DOHH2 (cell line): ENCODE results near the gene AIRE.
"Not testable (repeated sequence)": the region's sequence is repeated elsewhere in the genome, so short reads cannot be mapped to it uniquely, and the experiment has no call there.

Experiments
- H3F3A ChIP-seq: fragments of 200-600 bp; sonication (generic), shearing (Covaris generic); 2 replicates; pipeline ENCODE4 v1.6.0; 2016; ENCODE audit warnings: antibody characterized with exemption, mild to moderate bottlenecking; ENCODE audit not compliant: control insufficient read depth, insufficient read depth
- H3K27ac ChIP-seq: fragments of 200-600 bp; sonication (generic); 2 replicates; pipeline ENCODE4 v1.5.1; 2014; ENCODE audit warnings: low read depth, mild to moderate bottlenecking, low read length, moderate library complexity
- H3K27me3 ChIP-seq: fragments of 200-600 bp; sonication (generic); 2 replicates; pipeline ENCODE4 v1.6.1; 2014; ENCODE audit warnings: mild to moderate bottlenecking, low read length, mixed read lengths; ENCODE audit not compliant: control insufficient read depth
- H3K36me3 ChIP-seq: fragments of 200-600 bp; sonication (generic); 2 replicates; pipeline ENCODE4 v1.6.1; 2014; ENCODE audit warnings: mild to moderate bottlenecking, low read length, moderate library complexity, mixed read lengths; ENCODE audit not compliant: control insufficient read depth
- H3K4me1 ChIP-seq: fragments of 200-600 bp; sonication (generic); 2 replicates; pipeline ENCODE4 v1.6.1; 2014; ENCODE audit warnings: mild to moderate bottlenecking, low read length, mixed read lengths; ENCODE audit not compliant: control insufficient read depth
- H3K4me2 ChIP-seq: fragments of 200-600 bp; sonication (generic); 2 replicates; pipeline ENCODE4 v1.6.0; 2014; ENCODE audit warnings: mild to moderate bottlenecking, low read length, moderate library complexity
- H3K4me3 ChIP-seq: fragments of 200-600 bp; sonication (generic); 2 replicates; pipeline ENCODE4 v1.5.1; 2014; ENCODE audit warnings: mild to moderate bottlenecking, low read length, mixed read lengths
- H3K79me2 ChIP-seq: fragments of 200-600 bp; sonication (generic); 2 replicates; pipeline ENCODE4 v1.6.1; 2014; ENCODE audit warnings: mild to moderate bottlenecking, low read length, mixed read lengths; ENCODE audit not compliant: control insufficient read depth
- H3K9me2 ChIP-seq: fragments of 200-600 bp; sonication (generic); replicated peaks from 2 replicates; pipeline ENCODE4 v1.6.1; 2014; ENCODE audit warnings: mild to moderate bottlenecking, low read length, mixed read lengths; ENCODE audit not compliant: control insufficient read depth
- H3K9me3 ChIP-seq: fragments of 200-600 bp; sonication (generic); 2 replicates; pipeline ENCODE4 v1.6.1; 2014; ENCODE audit warnings: antibody characterized with exemption, low read length, mixed read lengths; ENCODE audit not compliant: control insufficient read depth, insufficient read depth
- H4K20me1 ChIP-seq: fragments of 200-600 bp; sonication (generic); 2 replicates; pipeline ENCODE4 v1.6.0; 2014; ENCODE audit warnings: low read depth, mild to moderate bottlenecking, antibody characterized with exemption, low read length, moderate library complexity; ENCODE audit not compliant: control insufficient read depth, insufficient read depth
- EZH2phosphoT487 ChIP-seq: fragments of 200-600 bp; sonication (generic); IDR thresholded peaks from 2 replicates; pipeline ENCODE4 v1.6.1; 2017; ENCODE audit warnings: borderline replicate concordance, mild to moderate bottlenecking, antibody characterized with exemption, low read length, moderate library complexity, mixed read lengths
- TF ChIP-seq, protein P1 (sequence below): fragments of 200-600 bp; sonication (generic); IDR thresholded peaks from one replicate; pipeline ENCODE4 v1.5.1; 2014; ENCODE audit warnings: antibody characterized with exemption, mild to moderate bottlenecking, low read depth, low read length; ENCODE audit not compliant: poor library complexity, severe bottlenecking

The AIRE gene

GRCh38 chr21:44302573-44303401 is 17.1 kb downstream of the AIRE start:
- not testable (repeated sequence) for H3K9me3 ChIP-seq, H3F3A ChIP-seq, H3K9me2 ChIP-seq, H3K27me3 ChIP-seq
- H3K4me2 ChIP-seq = peak overlapping the region; percentile 97
- TF ChIP-seq, protein P1, sequence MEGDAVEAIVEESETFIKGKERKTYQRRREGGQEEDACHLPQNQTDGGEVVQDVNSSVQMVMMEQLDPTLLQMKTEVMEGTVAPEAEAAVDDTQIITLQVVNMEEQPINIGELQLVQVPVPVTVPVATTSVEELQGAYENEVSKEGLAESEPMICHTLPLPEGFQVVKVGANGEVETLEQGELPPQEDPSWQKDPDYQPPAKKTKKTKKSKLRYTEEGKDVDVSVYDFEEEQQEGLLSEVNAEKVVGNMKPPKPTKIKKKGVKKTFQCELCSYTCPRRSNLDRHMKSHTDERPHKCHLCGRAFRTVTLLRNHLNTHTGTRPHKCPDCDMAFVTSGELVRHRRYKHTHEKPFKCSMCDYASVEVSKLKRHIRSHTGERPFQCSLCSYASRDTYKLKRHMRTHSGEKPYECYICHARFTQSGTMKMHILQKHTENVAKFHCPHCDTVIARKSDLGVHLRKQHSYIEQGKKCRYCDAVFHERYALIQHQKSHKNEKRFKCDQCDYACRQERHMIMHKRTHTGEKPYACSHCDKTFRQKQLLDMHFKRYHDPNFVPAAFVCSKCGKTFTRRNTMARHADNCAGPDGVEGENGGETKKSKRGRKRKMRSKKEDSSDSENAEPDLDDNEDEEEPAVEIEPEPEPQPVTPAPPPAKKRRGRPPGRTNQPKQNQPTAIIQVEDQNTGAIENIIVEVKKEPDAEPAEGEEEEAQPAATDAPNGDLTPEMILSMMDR = peak; percentile 41
- H3K4me1 ChIP-seq = peaks cover 58% of the 10 kb centered on the region
- peak overlapping the region; percentile 78 for H3K4me3 ChIP-seq
- peaks cover 66% of the 10 kb centered on the region for H3K36me3 ChIP-seq
- H3K27ac ChIP-seq = peak overlapping the region; percentile 60
- H3K79me2 ChIP-seq = peaks cover 74% of the 10 kb centered on the region
- peaks cover 30% of the 10 kb centered on the region; the same call in 1 of the 2 replicates for H4K20me1 ChIP-seq

DNA sequence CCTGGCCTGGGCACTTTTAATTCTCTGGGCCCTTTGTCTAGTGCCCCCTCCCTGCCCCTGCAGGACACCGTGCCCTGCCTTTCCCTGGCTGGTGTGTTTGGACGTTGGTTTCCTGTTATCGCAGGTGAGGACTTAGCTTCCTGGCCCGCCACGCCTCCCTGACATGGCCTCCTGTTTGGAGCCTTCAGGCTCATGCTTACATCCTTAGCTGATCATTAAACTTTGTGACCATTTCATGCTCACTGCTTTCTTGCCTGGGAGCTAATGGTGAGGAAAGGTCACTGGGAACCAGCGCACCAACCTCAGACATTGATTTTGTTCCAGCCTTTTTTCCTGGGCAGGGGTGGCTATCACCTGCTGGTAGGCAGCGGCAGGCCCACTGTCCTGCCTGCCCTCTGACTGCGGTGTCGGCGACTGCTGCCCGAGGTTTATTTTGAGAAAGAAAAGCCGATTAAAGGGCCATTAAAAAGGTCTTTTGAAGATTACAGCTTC is 17.9 kb downstream of the AIRE start:
- Histone ChIP-seq H3F3A (peaks cover 4% of the 10 kb centered on the region), H3K27ac (no peak overlapping the region), H3K9me2 (no peaks in the 10 kb centered on the region), H3K4me2 (peak overlapping the region; percentile 27; the same call in 1 of the 2 replicates), H3K4me1 (peaks cover 51% of the 10 kb centered on the region), H3K79me2 (peaks cover 74% of the 10 kb centered on the region), H3K4me3 (no peak overlapping the region), H3K9me3 (no peaks in the 10 kb centered on the region), H3K36me3 (peaks cover 72% of the 10 kb centered on the region), H4K20me1 (peaks cover 30% of the 10 kb centered on the region; the same call in 1 of the 2 replicates), H3K27me3 (no peaks in the 10 kb centered on the region)
- TF ChIP-seq EZH2phosphoT487 = no peak
- TF ChIP-seq, protein P1 = no peak

GRCh38 chr21:44304011-44304616 is 18.4 kb downstream of the AIRE start:
- H3K36me3 ChIP-seq = peaks cover 77% of the 10 kb centered on the region
- H3K4me3 ChIP-seq = no peak overlapping the region
- peaks cover 45% of the 10 kb centered on the region for H3K4me1 ChIP-seq
- peaks cover 74% of the 10 kb centered on the region for H3K79me2 ChIP-seq
- H3K27me3 ChIP-seq = no peaks in the 10 kb centered on the region
- no peak overlapping the region for H3K4me2 ChIP-seq
- no peaks in the 10 kb centered on the region for H3K9me3 ChIP-seq
- H4K20me1 ChIP-seq = peaks cover 30% of the 10 kb centered on the region; the same call in 1 of the 2 replicates
- H3F3A ChIP-seq = peaks cover 3% of the 10 kb centered on the region
- TF ChIP-seq, protein P1 = no peak
- TF ChIP-seq EZH2phosphoT487 = no peak
- H3K27ac ChIP-seq = no peak overlapping the region
- no peaks in the 10 kb centered on the region for H3K9me2 ChIP-seq
